HFF-Myc (cell line): ENCODE data around the gene GSG1L2.

ENCODE experiments used
- DNase-seq: peaks from one replicate; pipeline ENCODE4 v3.0.0-alpha.2; 2011; ENCODE audit warnings: low read depth; ENCODE audit errors: extremely low read depth
- H3K4me3 ChIP-seq: replicated peaks from 2 replicates; pipeline ENCODE4 v1.5.1; 2011; ENCODE audit warnings: low read depth, mild to moderate bottlenecking, control low read depth, low read length
- CTCF ChIP-seq: IDR thresholded peaks from 2 replicates; pipeline ENCODE4 v1.5.1; 2012; ENCODE audit warnings: mild to moderate bottlenecking, low read depth, low read length, control low read depth; ENCODE audit errors: missing control alignments

GSG1L2 gene

GRCh38 chr17:9828296-9829295, 6.7 kb upstream of the GSG1L2 start:
- no peak for DNase-seq
- H3K4me3 ChIP-seq = no peak overlapping the region
- TF ChIP-seq CTCF = no peak

GRCh38 chr17:9825641-9826150, 3.8 kb upstream of the GSG1L2 start, which contains the start of gene GLP2R:
GLP2R (plus strand) TSS chr17:9825924; CDS start chr17:9826064, 140 bp downstream.
- TF ChIP-seq CTCF = no peak
- no peak for DNase-seq

GRCh38 chr17:9824797-9825338, 3.0 kb upstream of the GSG1L2 start:
- DNase-seq = no peak
- TF ChIP-seq CTCF = no peak
- H3K4me3 ChIP-seq = no peak overlapping the region

More at GRCh38 chr17:9825641-9826150, 3.8 kb upstream of the GSG1L2 start, which contains the start of gene GLP2R:
- no peak within 1 kb of the TSS for H3K4me3 ChIP-seq

GRCh38 chr17:9824094-9824493, 2.2 kb upstream of the GSG1L2 start:
- DNase-seq = no peak
- peak; percentile 26 for TF ChIP-seq CTCF
- H3K4me3 ChIP-seq = no peak overlapping the region

- H3K4me3 ChIP-seq = no peak overlapping the region
- no peak for TF ChIP-seq CTCF
- no peak for DNase-seq
Measured at GRCh38 chr17:9820448-9820847, 1.4 kb downstream of the GSG1L2 start.

GRCh38 chr17:9818760-9819159, 3.1 kb downstream of the GSG1L2 start:
- no peak for DNase-seq
- no peak for TF ChIP-seq CTCF
- H3K4me3 ChIP-seq = no peak overlapping the region
